ENCODE data around the gene ENTR1.

Gene ENTR1, protein sequence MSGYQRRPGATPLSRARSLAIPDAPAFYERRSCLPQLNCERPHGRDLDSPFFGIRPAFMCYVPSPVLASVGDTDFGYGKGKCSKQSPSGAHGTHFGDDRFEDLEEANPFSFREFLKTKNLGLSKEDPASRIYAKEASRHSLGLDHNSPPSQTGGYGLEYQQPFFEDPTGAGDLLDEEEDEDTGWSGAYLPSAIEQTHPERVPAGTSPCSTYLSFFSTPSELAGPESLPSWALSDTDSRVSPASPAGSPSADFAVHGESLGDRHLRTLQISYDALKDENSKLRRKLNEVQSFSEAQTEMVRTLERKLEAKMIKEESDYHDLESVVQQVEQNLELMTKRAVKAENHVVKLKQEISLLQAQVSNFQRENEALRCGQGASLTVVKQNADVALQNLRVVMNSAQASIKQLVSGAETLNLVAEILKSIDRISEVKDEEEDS

DNA sequence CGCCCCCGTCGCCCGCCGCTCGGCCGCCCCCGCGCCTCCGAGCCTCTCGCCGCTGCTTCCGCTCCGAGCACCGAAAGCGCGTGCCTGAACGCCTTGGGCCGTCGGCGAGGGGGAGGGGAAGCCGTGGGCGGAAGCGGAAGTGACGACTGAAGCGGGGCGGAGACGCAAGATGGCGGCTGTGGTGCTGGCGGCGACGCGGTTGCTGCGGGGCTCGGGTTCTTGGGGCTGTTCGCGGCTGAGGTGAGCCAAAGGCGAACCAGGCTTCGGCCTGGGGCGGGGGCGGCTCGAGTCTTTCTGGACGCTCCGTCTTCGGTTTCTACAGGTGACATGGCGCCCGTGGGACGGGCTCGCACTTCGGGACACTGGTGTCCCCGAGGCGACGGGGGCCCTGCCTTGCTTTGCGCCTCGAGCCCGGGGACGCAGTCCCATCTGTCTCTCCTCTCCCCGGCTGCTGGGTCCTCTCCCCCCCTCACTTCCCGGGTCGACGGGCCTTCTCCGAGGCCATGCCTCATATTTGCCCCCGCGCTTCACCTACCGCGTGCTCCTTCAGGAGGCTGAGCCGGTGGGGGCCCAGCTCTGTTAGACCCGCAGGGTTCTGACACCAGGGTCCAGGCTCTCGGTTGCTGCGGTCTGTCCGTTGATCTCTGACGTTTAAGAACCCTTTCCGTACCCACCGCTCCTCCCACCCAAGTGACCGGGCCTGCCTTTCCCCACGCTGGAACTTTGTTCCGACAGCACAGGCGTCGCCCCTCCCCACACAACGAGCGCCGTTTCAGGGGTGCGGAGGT lies at the start of gene ENTR1, which contains the start of gene PMPCA:
TSS of gene ENTR1 (minus strand) at position 115 of the 788 bp plus-strand sequence. CDS start 217 bp downstream, outside the sequence.
TSS of gene PMPCA (plus strand) at position 159 of the 788 bp plus-strand sequence. CDS start at position 170, 11 bp downstream.
- peak; percentile 89 for DNase-seq (ENCODE audit: low read depth)

DNA sequence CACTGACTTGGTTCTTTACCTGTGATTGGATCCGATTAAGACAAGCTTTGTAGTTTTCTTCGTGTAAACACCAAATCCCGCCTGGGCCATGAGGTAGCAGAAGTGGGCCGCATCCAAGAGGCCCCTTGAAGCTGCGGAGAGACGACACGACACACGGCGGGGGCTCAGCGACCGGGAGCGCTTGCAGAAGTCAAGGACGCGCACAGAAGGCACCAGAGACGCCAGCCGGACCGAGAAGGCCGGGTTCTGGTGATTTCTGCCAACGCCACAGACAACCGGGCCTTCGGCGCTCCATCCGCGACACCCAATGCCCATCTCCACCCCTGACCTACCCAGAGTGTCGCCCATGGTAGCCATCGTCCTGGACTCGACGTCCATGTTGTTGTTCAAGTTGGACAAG lies 49.0 kb upstream of the ENTR1 start:
- no peak for DNase-seq (ENCODE audit: low read depth)

DNA sequence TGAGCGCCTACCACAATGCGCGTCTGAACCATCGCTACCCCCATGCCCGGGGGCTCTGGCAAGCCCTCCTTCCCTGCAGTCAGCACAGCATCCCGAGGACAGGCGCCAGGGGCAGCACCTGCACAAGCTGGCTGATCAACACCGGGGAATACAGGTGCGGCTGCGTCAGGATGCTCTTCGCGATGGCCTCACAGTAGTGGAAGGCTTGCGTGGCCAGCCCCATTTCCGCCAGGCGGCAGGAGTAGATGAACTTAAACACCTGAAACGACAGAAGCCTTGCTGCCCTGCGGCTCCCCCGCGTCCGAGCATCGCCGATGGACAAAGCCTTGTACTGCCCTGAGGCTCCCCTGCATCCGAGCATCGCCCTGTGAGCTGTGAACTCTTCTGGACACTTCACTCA lies 46.9 kb upstream of the ENTR1 start:
- DNase-seq (ENCODE audit: low read depth), result no peak

DNA sequence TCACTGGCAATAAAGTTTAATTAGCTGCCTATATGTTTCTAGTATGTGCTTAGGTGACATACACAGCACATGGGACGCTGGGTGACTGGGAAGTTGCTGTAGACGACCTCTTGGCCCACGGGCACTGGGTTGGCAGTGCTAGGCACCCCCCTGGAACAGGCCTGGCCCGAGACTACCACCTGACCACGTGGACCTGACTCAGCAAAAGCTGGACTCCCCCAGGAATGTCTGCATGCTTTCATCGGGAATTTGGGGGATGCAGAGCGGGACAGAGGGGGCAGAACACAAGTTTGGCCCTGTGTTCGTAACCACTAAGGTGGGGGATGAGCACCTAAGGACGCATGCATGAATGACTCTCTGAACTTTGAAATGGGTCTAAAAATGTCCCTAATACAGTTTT lies 45.8 kb upstream of the ENTR1 start:
- no peak for DNase-seq (ENCODE audit: low read depth)

DNA sequence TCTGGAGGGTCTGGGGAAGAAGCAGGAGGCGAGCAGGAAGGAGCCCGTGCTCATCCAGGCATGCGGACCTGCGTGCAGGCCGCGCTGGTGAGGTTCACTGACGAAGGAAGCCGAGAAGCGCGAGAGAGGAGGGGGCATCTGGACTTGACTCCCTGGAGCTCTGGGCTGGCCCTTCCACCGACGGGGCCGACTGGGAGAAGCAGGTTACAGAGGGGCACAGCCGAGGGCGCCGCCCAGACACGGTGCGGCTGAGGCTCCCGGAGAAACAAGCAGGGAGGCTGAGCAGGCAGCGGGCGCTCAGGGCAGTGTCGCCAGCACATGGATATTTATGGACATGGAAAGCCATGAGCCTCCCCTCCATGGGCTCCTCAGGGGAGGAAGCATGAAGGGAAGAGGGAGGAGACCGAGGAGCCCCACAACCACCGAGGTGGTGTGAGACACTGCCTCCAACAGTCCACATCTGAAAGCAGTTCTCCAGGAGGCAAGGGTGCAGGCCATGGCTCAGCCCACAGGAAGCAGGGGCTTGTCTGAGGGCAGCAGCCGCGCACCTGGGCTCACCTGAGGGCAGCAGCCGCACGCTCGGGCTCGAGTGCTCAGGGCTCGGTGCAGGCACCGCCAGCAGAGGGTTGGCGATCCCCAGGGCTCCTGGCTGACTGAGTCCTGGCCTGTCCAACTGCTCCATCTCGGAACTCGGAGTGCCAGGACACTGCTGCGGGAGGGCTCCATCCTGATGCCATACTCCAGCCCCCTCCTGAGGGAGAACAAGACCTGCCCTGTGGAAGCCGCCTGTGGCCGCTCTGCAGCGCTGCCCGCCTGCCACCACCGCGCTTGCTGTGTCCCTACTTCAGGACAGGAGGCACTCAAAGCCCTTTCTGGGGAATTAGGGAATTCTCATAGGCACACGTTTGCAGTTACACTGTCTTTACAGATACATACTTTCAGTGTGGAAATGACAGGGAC lies 44.9 kb upstream of the ENTR1 start:
- DNase-seq (ENCODE audit: low read depth), result no peak

DNA sequence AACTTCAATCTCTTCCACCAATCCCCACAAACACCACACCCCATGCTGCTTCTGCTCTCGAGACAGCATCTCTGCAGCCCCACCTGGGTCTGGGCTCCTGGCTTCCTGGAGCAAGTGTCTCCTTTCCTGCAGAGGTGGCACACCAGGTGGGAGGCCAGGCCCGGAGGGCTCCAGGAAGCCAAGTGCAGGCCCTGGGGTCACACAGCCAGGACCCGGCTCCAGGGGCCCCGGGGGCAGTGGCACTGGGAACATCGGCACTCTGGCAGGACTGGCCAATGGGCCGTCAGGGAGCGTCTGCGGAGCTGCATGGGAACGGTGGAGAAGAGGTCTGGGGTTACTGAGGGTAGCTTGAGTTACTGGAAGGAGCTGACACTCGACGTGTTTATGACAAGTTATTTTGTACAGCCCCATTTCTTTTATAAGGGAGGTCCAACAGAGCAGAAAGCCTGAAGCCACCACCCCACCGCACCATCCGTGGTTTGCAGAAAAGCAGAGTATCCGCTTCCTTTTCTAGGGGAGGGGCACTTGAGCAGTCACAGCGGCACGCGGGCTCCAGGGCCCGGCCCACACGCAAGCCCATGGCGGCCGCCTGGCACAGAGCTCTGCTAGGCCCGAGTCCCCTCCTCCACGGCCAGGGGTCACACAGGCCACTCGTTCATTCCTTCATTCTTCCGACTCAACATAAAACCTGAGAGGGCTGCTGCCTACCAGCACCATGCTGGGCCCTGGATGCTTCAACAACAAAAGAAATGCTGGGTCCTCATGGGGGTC lies 43.8 kb upstream of the ENTR1 start:
- no peak for DNase-seq (ENCODE audit: low read depth)

DNA sequence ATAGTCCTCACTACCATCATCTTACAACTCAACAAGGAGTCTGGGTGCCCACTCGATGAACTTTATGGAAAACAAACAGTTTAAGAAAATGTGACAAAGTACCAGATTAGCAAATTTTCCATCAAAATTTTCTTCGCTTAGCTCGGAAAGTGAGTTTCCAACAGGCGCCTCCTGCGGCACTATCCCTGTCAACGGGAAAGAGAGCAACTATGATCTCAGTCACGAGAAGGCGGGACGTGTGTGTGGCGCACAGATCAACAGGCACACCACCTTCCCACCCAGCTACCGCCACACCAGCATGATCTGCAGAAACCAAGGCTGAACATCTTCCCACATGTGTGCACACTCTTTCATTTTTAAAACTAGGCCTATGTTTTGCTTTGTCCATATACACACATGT lies 42.9 kb upstream of the ENTR1 start:
- DNase-seq (ENCODE audit: low read depth), result no peak

DNA sequence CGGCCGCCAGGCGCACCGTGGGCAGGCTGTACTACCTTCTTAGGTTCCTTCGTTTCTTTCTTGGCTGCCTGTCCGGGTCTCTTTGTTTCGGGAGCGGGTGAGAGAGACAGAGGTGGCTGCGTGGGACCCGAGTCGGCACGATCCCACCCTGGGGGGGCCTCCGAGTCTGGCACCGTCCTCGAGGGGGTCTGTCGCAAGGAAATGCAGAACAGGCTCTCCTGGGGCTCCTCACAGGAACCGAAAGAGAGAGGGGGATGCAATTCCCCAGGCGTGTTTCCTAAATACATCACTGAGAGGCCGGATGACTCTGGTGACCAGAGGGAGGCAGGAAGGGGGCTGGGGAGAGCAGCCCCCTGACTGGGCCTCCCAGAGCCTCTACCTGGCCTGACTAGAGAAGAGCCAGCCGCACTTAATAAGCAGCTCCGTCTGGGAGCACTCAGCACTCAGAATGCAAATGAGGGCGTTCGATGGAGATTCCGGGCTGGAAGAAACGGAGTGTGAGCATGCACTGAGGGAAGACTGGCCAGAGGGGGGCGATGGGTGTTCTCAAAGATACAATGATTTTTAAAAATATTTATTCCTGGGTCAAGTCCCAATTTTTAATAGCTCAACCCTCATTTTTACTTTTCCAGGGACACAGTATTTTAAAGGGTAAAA lies 40.9 kb upstream of the ENTR1 start:
- no peak for DNase-seq (ENCODE audit: low read depth)

DNA sequence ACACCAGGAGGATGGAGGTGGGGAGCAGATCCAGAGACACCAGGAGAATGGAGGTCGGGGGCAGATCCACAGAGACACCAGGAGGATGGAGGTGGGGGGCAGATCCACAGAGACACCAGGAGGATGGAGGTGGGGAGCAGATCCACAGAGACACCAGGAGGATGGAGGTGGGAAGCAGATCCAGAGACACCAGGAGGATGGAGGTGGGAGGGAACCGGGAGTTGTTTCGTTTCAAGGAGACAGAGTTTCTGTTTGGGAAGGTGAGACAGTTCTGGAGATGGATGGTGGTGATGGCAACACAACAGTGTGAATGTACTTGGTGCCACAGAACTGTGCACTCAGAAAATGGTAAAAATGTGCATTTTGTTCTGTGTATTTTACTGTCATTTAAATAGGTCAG lies 38.2 kb upstream of the ENTR1 start:
- DNase-seq (ENCODE audit: low read depth), result no peak

DNA sequence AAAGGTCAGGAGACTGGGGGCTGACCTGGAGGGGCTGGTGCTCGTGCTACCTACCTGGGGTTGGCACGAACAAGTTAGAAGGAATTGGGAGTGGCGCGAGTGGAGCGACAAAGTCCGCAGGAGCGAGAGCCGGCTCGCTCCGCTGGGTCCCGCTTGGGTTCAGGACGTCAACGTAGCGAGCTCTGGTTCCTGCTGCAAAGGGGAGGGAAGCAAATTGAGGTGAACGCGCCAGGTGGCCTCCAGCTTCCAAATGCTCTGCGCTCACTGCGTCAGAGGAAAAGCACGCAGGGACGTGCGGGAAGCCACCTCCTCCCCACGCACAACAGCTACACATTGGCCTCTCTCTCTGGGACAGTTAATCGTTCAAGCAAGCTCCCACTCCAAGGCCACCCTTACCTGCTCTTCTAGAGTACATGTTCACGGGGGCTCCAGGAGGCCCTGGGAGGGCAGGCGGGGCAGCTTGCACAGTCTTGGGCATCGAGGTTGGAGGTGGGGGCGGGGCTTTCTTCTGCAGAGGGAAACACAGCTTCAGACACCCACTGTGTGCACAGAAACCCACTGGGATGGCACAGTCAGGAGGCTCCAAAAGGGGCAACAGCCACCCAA lies 36.9 kb upstream of the ENTR1 start:
- DNase-seq (ENCODE audit: low read depth), result no peak

DNA sequence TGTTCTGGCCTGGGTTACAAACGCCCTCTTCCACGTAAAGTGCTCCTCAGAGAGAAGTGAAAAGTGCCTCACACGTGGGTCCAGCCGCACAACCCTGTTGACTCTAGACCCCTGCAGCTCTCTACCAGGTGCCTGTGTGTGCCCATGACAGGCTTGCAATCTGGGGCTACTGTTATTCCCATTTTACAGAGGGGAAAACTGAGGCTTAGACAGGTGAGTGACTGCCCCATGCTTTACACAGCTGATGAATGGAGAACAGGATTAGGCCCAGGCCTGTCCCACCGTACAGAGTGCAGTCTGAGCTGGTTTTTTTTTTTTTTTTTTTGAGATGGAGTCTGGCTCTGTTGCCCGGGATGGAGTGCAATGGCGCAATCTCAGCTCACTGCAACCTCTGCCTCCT lies 35.4 kb upstream of the ENTR1 start:
- DNase-seq (ENCODE audit: low read depth), result no peak

DNA sequence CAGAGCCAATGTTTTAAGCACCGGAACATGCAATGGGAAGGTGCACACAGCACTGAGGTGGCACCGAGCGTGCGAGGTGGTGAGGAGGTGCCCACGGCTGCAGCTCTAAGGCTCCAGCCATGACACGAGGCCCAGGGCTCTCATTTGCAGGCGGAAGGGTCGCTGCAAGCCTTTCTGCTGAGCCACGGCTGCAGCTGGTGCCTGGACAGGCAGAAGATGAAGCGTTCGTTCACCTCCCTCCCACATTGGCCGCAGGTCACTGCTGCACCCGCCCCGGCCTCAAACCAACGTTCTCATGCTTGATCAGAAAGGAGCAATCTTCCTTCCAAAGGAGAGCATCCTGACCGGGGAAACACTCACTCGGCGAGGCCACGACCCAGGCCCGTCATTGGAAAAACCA lies 33.7 kb upstream of the ENTR1 start:
- DNase-seq (ENCODE audit: low read depth), result no peak

DNA sequence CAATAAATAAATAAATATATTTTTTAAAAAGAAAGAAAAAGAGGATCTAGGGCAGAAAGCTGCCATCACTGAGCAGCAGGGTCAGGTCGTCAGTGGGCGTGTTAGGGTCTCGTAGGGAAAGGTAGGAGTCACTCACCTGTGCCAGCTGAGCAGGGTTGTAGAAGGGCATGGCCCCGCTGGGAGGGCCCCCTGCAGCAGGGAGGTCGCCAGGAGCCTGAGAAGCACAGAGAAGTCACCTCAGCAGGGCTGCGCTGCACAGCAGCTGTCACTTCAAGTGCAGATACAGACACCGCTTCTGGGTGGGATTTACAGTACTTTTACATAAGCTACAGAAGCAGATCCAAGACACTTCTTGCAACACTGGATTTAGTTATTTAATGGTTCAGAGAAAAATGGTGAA lies 33.3 kb upstream of the ENTR1 start:
- no peak for DNase-seq (ENCODE audit: low read depth)

DNA sequence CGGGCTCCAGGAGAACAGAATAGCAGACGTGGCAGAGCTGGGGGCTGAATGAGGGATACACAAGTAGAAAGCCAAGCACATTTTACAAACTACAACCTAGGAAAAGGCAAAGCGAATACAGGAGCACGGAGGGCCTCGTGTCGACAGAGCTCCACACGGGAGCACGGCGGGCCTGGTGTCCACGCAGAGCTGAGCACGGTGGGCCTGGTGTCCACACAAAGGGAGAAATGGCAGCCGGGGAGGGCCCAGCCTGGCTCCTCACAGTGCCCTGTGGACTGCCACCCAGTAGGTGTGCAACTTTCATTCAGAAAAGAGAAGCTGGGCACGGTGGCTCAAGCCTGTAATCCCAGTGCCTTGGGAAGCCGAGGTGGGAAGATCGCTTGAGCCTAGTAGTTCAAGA lies 32.7 kb upstream of the ENTR1 start:
- no peak for DNase-seq (ENCODE audit: low read depth)

DNA sequence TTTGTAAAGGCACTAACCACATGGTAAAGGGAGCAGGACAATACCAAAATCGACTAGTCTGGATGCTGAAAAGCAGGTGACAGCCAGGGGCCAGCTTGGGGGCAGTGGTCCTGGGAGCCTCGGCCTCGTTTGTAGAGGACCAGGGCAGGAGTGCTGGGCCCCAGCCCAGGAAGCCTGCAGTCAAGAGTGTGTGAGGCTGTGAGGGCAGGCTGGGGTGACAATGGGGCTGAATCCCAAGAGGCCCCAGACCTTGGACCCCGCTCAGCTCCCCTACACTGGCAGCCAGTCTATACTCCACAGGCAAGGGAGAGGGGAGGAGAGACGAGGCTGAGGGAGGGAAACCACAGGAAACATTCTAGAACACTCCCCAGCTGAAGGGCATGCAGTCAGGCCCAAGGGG lies 31.9 kb upstream of the ENTR1 start:
- no peak for DNase-seq (ENCODE audit: low read depth)

DNA sequence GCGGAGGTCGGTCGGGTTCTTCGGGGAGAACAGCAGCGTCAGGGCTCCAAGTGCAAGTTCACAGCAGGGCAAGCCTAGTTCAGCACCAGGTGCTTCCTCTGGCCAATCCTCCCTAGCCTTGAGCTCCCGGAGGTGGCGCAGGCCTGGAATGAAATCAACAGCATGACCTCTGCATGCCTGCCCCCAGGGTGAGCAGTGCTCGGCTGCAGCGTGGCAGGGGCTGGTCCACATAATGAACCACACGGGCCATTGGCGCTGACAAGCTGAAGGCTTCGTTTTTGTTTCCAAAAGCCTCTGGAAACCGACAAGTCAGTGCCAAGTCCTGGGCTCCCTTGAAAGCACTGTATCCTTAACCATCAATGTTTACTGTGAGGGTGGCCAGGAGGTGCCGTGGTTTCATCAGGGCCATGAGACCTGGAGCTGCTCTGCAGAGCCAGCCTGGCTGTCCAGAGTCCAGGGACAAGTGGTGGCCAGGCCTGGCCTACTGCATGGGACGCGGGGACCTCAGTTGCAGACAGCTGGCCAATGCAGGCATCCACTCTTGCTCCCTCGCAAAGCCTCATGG lies 31.3 kb upstream of the ENTR1 start:
- no peak for DNase-seq (ENCODE audit: low read depth)

DNA sequence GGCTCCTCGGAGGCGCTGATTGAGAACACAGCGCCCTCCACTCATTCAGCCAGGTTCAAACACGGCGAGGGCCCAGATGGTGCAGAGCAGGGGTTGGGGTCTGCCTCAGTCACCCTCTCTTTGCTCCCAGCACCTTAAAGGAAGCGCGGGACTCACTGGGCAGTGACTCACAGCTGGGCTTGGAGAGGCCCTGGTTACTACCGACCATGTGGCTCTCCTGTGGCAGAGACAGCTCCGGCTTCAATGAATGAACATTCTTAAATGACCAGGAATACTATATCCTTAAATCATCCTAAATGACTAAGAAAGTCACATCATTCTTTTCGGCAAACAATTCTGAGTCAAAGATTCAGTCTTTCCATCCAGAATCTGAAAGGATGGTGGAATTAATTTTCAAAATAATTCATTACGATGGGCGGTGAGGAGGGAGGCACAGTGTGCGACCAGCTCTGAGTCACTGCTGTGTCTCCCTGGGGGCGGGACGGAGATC lies 30.8 kb upstream of the ENTR1 start:
- peak; percentile 12 for DNase-seq (ENCODE audit: low read depth)

DNA sequence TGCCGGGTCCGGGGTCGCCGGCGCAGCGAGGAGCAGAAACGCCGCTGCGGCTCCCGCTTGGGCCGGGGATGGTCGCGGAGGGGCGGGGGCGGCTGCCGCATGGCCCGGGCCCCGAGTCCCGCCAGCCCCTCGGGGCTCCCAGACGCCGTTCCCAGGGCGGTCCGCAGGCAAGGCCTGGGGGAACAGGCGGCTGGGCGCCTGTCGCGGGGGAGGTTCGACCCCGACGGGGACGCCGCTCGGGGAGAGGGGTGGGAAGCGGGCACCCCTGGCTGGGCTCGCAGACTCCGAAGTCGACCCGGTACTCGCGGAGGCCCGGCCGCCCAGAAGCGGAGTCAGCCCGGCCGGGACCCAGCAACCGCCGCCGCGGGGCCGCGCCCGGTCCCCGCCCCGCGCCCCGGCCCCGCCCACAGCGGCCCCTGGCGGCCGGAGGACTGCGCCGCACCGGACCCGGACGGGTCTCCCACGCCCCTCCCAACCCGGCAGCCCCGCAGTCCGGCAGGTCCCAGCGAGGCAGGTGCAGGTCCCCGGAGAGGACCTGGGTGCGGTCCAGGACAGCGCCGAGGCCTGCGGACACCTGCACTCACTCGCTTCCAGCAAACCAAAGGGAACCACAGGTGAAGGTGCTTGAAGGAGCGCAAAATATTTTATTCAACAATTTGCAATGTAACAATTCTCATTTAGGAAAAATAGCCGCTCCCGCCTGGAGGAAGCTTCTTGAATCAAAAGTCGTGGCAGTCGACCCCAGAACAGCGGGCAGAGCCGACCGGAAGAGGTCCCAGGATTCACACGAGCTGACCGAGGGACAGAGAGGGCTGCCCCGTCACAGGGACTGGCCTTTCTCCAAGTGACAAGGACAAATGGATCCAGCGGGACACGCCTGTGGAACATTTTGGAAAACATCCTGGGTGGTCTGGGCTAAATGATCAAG lies 29.3 kb upstream of the ENTR1 start, which contains the start of gene INPP5E:
TSS of gene INPP5E (minus strand) at position 365 of the 928 bp plus-strand sequence. CDS start 426 bp downstream, outside the sequence.
- peak; percentile 60 for DNase-seq (ENCODE audit: low read depth)
